GM21423 (cell line): Measurements from ENCODE around the gene PTPN2.
"Not testable (repeated sequence)": the region's sequence is repeated elsewhere in the genome, so short reads cannot be mapped to it uniquely, and the experiment has no call there.

Experiments
- ATAC-seq: cut with Tn5 transposase; IDR thresholded peaks from one replicate; pipeline ENCODE4 v1.9.1; 2021; ENCODE audit warnings: mild to moderate bottlenecking, moderate library complexity; ENCODE audit not compliant: unreplicated experiment

The PTPN2 gene

GRCh38 chr18:12883684-12884405 lies at the start of gene PTPN2:
TSS of gene PTPN2 (minus strand) at chr18:12884237. CDS start at chr18:12884141, 96 bp downstream.
- ATAC-seq: peak; percentile 69

- ATAC-seq: no peak
Observed at GRCh38 chr18:12933327-12933726, 49.3 kb upstream of the PTPN2 start.

- no peak for ATAC-seq
Observed at GRCh38 chr18:12930908-12931307, 46.9 kb upstream of the PTPN2 start.

- no peak for ATAC-seq
Observed at GRCh38 chr18:12930376-12930775, 46.3 kb upstream of the PTPN2 start.

- no peak for ATAC-seq
Observed at GRCh38 chr18:12929477-12930083, 45.5 kb upstream of the PTPN2 start.

- ATAC-seq: no peak
Observed at GRCh38 chr18:12928641-12929040, 44.6 kb upstream of the PTPN2 start.

- no peak for ATAC-seq
Observed at GRCh38 chr18:12928206-12928605, 44.2 kb upstream of the PTPN2 start.

GRCh38 chr18:12924616-12925015 lies 40.6 kb upstream of the PTPN2 start:
- ATAC-seq: no peak

- no peak for ATAC-seq
Observed at GRCh38 chr18:12922266-12922665, 38.2 kb upstream of the PTPN2 start.

GRCh38 chr18:12921178-12921577 lies 37.1 kb upstream of the PTPN2 start:
- ATAC-seq: no peak

GRCh38 chr18:12911929-12912703 lies 28.1 kb upstream of the PTPN2 start:
- ATAC-seq: no peak

- peak; percentile 51 for ATAC-seq
Observed at GRCh38 chr18:12911025-12911928, 27.2 kb upstream of the PTPN2 start.

GRCh38 chr18:12908706-12909105 lies 24.7 kb upstream of the PTPN2 start:
- ATAC-seq: no peak

- no peak for ATAC-seq
Observed at GRCh38 chr18:12907258-12907925, 23.4 kb upstream of the PTPN2 start.

GRCh38 chr18:12906773-12907172 lies 22.7 kb upstream of the PTPN2 start:
- no peak for ATAC-seq

- no peak for ATAC-seq
Observed at GRCh38 chr18:12906119-12906518, 22.1 kb upstream of the PTPN2 start.

GRCh38 chr18:12904012-12904516 lies 20.0 kb upstream of the PTPN2 start:
- ATAC-seq: no peak

GRCh38 chr18:12901208-12901607 lies 17.2 kb upstream of the PTPN2 start:
- not testable (repeated sequence) for ATAC-seq

GRCh38 chr18:12896784-12897333 lies 12.8 kb upstream of the PTPN2 start:
- ATAC-seq: not testable (repeated sequence)

GRCh38 chr18:12895626-12896025 lies 11.6 kb upstream of the PTPN2 start:
- no peak for ATAC-seq
